Keratinocyte (primary cell): ENCODE data around the gene JPH2. TPM values are rescaled to one million over a fixed set of nuclear protein-coding genes. Genes with fewer than 3 reads are reported as not detected.

Experiments
- DNase-seq: peaks from one replicate; pipeline ENCODE4 v3.0.0-alpha.2; 2011; ENCODE audit warnings: low read depth, missing footprints, low spot score
- FAIRE-seq: peaks from 2 replicates; lab custom pipeline; 2011; peaks lifted over from hg19 to GRCh38; lab: Jason Lieb, UNC
- H2AFZ ChIP-seq: 2 replicates; pipeline ENCODE4 v1.6.0; 2012; ENCODE audit warnings: low read length, control low read depth, inconsistent platforms; ENCODE audit not compliant: control insufficient read depth
- H3K27ac ChIP-seq: 2 replicates; pipeline ENCODE4 v1.5.1; 2011; ENCODE audit warnings: low read length; ENCODE audit not compliant: control insufficient read depth, insufficient read depth
- H3K27me3 ChIP-seq: 3 replicates; pipeline ENCODE4 v1.6.0; 2011; ENCODE audit warnings: low read length; ENCODE audit not compliant: control insufficient read depth, insufficient read depth; ENCODE audit errors: extremely low read depth
- H3K36me3 ChIP-seq, 2 experiments: 2 replicates in 1 of 2; 3 replicates in 1 of 2; pipeline ENCODE4 v1.5.1; 2011; ENCODE audit warnings: low read length in 2 of 2, mild to moderate bottlenecking in 1 of 2; ENCODE audit not compliant: control insufficient read depth in 2 of 2, insufficient read depth in 2 of 2; ENCODE audit errors: extremely low read depth in 1 of 2
- H3K4me1 ChIP-seq: 3 replicates; pipeline ENCODE4 v1.5.1; 2011; ENCODE audit warnings: low read length; ENCODE audit not compliant: control insufficient read depth, insufficient read depth; ENCODE audit errors: extremely low read depth
- H3K4me2 ChIP-seq: 3 replicates; pipeline ENCODE4 v1.6.0; 2011; ENCODE audit warnings: low read depth, low read length; ENCODE audit not compliant: control insufficient read depth, insufficient read depth; ENCODE audit errors: extremely low read depth
- H3K4me3 ChIP-seq, 3 experiments: fragments of 200-600 bp in 1 of 3; sonication (generic) in 1 of 3; 2 replicates in 2 of 3; 3 replicates in 1 of 3; pipeline ENCODE4 v1.5.1; 2011 to 2016; ENCODE audit warnings: low read length in 3 of 3, mild to moderate bottlenecking in 3 of 3, control low read depth in 2 of 3, inconsistent platforms in 1 of 3, low read depth in 1 of 3, mixed read lengths in 1 of 3, mixed run types in 1 of 3, moderate library complexity in 1 of 3; ENCODE audit not compliant: control insufficient read depth in 2 of 3, insufficient read depth in 2 of 3; ENCODE audit errors: extremely low read depth in 1 of 3
- H3K79me2 ChIP-seq: 2 replicates; pipeline ENCODE4 v1.6.0; 2012; ENCODE audit warnings: low read length; ENCODE audit not compliant: control insufficient read depth, insufficient read depth
- H3K9ac ChIP-seq: 3 replicates; pipeline ENCODE4 v1.6.0; 2011; ENCODE audit warnings: low read length; ENCODE audit not compliant: control insufficient read depth, insufficient read depth; ENCODE audit errors: extremely low read depth
- H3K9me1 ChIP-seq: 3 replicates; pipeline ENCODE4 v1.6.0; 2011; ENCODE audit warnings: low read length; ENCODE audit not compliant: control insufficient read depth, insufficient read depth; ENCODE audit errors: extremely low read depth
- H3K9me3 ChIP-seq: 2 replicates; pipeline ENCODE4 v1.5.1; 2012; ENCODE audit warnings: low read depth, low read length; ENCODE audit not compliant: control insufficient read depth
- H4K20me1 ChIP-seq: 3 replicates; pipeline ENCODE4 v1.6.0; 2011; ENCODE audit warnings: low read length; ENCODE audit not compliant: control insufficient read depth, insufficient read depth; ENCODE audit errors: extremely low read depth
- EZH2 ChIP-seq: IDR thresholded peaks from one replicate; pipeline ENCODE4 v1.6.1; 2012; ENCODE audit warnings: inconsistent platforms, mild to moderate bottlenecking, low read length, moderate library complexity
- dilution Hi-C: fragments of 300-500 bp; cut with MboI; formaldehyde crosslinking; loops from one replicate; pipeline ENCODE4 v1.7.0; 2020; ENCODE audit warnings: low sequenced_read_pairs; ENCODE audit not compliant: extremely low pct_ligation_motif_present
- polyA plus RNA-seq, 5 experiments: library from polyadenylated mRNA; depleted of rRNA in 3 of 5; stranded (reverse) in 3 of 5; stranded (forward) in 1 of 5; unstranded in 1 of 5; fragments of >200 nt; gene quantifications; 1 replicate in 1 of 5; 2 replicates in 3 of 5; 3 replicates in 1 of 5; pipeline versions ENCODE4 v1.2.1 to v1.2.3, GENCODE V29; 2011 to 2012; ENCODE audit warnings: missing spikeins in 2 of 5, low read depth in 1 of 5, low replicate concordance in 1 of 5
- TF ChIP-seq, protein P1 (sequence below), 3 experiments: IDR thresholded peaks in 1 of 3; conservative IDR thresholded peaks in 1 of 3; optimal IDR thresholded peaks in 1 of 3; 2 replicates in 2 of 3; 3 replicates in 1 of 3; pipeline versions ENCODE3 to v1.5.1; 2011; ENCODE audit warnings: low read length in 3 of 3, mild to moderate bottlenecking in 3 of 3, moderate library complexity in 2 of 3, control low read depth in 1 of 3, inconsistent platforms in 1 of 3; ENCODE audit not compliant: insufficient read depth in 2 of 3; ENCODE audit errors: extremely low read depth in 1 of 3

JPH2 gene
- polyA plus RNA-seq, 1 donor (not counting 4 experiments of a cell fraction or from before 2014, with no cell fraction given) = 2.5 TPM

DNA sequence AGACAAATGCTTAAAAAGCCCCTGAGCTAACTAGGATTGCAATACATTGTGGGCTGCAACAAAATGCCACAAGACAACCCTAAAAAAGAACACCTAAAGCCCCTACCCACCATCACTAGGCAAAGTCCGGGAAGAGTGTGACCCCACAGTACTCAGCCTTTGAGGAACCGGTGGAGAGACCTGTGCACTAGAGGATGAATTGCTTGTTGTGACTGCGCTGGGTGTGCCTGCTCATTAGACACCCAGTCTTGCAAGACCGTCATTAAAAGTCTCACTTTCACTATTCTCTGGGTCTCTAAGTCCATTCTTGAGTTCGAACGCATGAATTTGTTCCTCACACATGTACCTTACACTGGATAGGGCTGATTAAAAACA, 88.7 kb downstream of the JPH2 start:
- Histone ChIP-seq H3K9me3 (no peaks in the 10 kb centered on the region), H3K27ac (no peak overlapping the region), H3K9me1 (no peaks in the 10 kb centered on the region), H3K79me2 (no peaks in the 10 kb centered on the region), H3K27me3 (peaks cover under 1% of the 10 kb centered on the region), H3K4me2 (no peak overlapping the region), H3K4me3 (no peak overlapping the region), H4K20me1 (no peaks in the 10 kb centered on the region), H3K9ac (no peak overlapping the region), H2AFZ (no peak overlapping the region), H3K4me1 (peaks cover 10% of the 10 kb centered on the region), H3K36me3 (no peaks in the 10 kb centered on the region)
- TF ChIP-seq, protein P1, sequence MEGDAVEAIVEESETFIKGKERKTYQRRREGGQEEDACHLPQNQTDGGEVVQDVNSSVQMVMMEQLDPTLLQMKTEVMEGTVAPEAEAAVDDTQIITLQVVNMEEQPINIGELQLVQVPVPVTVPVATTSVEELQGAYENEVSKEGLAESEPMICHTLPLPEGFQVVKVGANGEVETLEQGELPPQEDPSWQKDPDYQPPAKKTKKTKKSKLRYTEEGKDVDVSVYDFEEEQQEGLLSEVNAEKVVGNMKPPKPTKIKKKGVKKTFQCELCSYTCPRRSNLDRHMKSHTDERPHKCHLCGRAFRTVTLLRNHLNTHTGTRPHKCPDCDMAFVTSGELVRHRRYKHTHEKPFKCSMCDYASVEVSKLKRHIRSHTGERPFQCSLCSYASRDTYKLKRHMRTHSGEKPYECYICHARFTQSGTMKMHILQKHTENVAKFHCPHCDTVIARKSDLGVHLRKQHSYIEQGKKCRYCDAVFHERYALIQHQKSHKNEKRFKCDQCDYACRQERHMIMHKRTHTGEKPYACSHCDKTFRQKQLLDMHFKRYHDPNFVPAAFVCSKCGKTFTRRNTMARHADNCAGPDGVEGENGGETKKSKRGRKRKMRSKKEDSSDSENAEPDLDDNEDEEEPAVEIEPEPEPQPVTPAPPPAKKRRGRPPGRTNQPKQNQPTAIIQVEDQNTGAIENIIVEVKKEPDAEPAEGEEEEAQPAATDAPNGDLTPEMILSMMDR (optimal IDR thresholded peaks at IDR 0.05 in 1 of 3, IDR thresholded peaks at IDR 0.05 in 1 of 3, conservative IDR thresholded peaks at IDR 0.05 in 1 of 3; ENCODE audit: extremely low read depth in 1 of 3, insufficient read depth in 2 of 3, low read length in 3 of 3) = no peak
- no peak for TF ChIP-seq EZH2
- no peak for DNase-seq
- FAIRE-seq = no peak
- dilution Hi-C loops = no loop called here

DNA sequence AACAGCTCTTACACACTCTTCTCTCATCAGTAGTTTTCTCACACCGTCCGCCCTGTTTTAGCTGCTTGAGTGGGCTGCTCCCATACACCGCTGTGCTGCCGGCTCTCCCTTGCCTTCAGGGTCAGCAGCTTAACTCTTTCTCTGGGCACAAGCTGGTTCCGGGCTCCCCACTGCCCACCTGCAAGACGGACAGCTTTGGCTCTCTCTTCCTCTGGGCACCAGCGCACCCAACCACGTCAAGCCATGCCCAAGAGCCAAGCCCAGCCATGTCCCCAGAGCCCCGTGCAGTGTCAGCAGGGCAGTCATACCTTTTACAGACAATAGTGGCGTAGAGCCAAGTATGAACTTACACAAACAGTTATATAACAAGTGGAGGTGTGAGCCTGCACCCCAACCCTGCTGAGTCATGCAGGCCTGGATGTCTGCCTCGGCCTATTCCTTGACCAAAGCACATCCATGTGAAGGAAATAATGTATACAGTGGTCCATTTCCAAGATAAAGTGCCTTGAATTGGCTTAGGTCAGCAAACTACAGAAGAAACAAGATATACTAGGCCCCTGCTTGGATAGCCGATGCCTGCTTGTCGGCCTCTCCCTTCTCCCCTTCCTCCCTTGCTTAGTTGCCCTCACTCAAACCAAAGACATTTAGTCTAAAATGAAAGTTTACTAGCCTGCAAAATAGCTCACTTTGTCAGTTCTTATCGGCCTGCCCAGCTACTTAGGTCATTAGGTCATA, 89.3 kb downstream of the JPH2 start:
- H3K36me3 ChIP-seq = no peaks in the 10 kb centered on the region
- DNase-seq (no peak), FAIRE-seq (peak; percentile 77)
- peak overlapping the region; percentile 6 for H2AFZ ChIP-seq
- H3K27ac ChIP-seq = no peak overlapping the region
- no peak overlapping the region for H3K4me3 ChIP-seq
- H3K9ac ChIP-seq = no peak overlapping the region
- peaks cover 10% of the 10 kb centered on the region for H3K4me1 ChIP-seq
- no peaks in the 10 kb centered on the region for H3K27me3 ChIP-seq
- no peak for TF ChIP-seq EZH2
- TF ChIP-seq, protein P1 (optimal IDR thresholded peaks at IDR 0.05 in 1 of 3, IDR thresholded peaks at IDR 0.05 in 1 of 3, conservative IDR thresholded peaks at IDR 0.05 in 1 of 3; ENCODE audit: extremely low read depth in 1 of 3, insufficient read depth in 2 of 3, low read length in 3 of 3) = no peak
- no peaks in the 10 kb centered on the region for H4K20me1 ChIP-seq
- dilution Hi-C loops = no loop called here
- no peaks in the 10 kb centered on the region for H3K79me2 ChIP-seq
- no peaks in the 10 kb centered on the region for H3K9me1 ChIP-seq
- no peaks in the 10 kb centered on the region for H3K9me3 ChIP-seq
- H3K4me2 ChIP-seq = no peak overlapping the region
